ENCODE measurements around the gene SLIT3.

DNA sequence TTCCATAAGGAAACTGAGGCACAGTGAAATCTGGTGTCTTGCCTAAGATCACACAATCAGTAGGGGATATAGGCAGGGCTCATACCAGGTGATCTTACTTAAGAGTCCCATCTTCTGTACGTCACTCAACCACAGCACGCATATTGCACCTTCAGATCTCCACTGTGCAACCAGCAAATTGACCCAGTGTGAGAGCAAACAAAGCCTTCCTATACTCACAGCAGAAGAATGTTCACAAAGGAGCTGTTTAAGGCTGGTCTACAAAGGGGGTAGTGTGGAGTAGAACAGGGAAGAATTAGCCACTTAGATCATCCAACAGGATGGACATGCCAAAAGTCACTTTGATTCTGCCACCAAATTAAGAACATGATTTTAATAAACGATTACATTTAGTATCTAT, 305.9 kb downstream of the SLIT3 start:
- TF ChIP-seq, protein P1, sequence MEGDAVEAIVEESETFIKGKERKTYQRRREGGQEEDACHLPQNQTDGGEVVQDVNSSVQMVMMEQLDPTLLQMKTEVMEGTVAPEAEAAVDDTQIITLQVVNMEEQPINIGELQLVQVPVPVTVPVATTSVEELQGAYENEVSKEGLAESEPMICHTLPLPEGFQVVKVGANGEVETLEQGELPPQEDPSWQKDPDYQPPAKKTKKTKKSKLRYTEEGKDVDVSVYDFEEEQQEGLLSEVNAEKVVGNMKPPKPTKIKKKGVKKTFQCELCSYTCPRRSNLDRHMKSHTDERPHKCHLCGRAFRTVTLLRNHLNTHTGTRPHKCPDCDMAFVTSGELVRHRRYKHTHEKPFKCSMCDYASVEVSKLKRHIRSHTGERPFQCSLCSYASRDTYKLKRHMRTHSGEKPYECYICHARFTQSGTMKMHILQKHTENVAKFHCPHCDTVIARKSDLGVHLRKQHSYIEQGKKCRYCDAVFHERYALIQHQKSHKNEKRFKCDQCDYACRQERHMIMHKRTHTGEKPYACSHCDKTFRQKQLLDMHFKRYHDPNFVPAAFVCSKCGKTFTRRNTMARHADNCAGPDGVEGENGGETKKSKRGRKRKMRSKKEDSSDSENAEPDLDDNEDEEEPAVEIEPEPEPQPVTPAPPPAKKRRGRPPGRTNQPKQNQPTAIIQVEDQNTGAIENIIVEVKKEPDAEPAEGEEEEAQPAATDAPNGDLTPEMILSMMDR (IDR thresholded peaks at IDR 0.05; ENCODE audit: insufficient read depth, low read length, poor library complexity, severe bottlenecking): no peak
- no peak for TF ChIP-seq EZH2phosphoT487 (conservative IDR thresholded peaks at IDR 0.05; ENCODE audit: low read length)

Data from SU-DHL-6 (cell line).